SK-N-SH (cell line): Measurements from ENCODE around the gene IKZF1. TPM values are rescaled to one million over a fixed set of nuclear protein-coding genes. Genes with fewer than 3 reads are reported as not detected.
A peak's percentile ranks its signal among the peaks of the same experiment; 100 is the strongest.

ENCODE experiments used
- CTCF ChIA-PET: fragments of 300-600, 350-600 bp; formaldehyde crosslinking; extraction: SDS; loops from one replicate; lab custom pipeline; 2021; lab: Yijun Ruan, JAX
- POLR2A ChIA-PET: fragments of 350-600 bp; sonication (Branson Sonifier 250); formaldehyde crosslinking; extraction: SDS; loops from one replicate; lab custom pipeline; 2020; ENCODE audit warnings: antibody characterized with exemption, inconsistent platforms; lab: Yijun Ruan, JAX
- DNase-seq: peaks from one replicate; pipeline ENCODE4 v3.0.0; 2012
- H2AFZ ChIP-seq: fragments of 200-600 bp; sonication (generic); 2 replicates; pipeline ENCODE4 v1.8.1; 2016; ENCODE audit warnings: antibody characterized with exemption, mild to moderate bottlenecking, low read depth
- H3F3A ChIP-seq: fragments of 200-600 bp; sonication (generic); replicated peaks from 2 replicates; pipeline ENCODE3; 2016; ENCODE audit warnings: antibody characterized with exemption, mild to moderate bottlenecking; ENCODE audit not compliant: insufficient read depth
- H3K27ac ChIP-seq, 2 experiments: fragments of 200-500 bp in 1 of 2; fragments of 200-600 bp in 1 of 2; sonication (Bioruptor generic) in 1 of 2; sonication (generic), shearing (Covaris generic) in 1 of 2; 2 replicates each; pipeline versions ENCODE4 v1.5.1 to v1.6.1; 2014 to 2016; ENCODE audit warnings: low read depth in 2 of 2, inconsistent platforms in 1 of 2, low read length in 1 of 2, mild to moderate bottlenecking in 1 of 2, mixed read lengths in 1 of 2
- H3K27me3 ChIP-seq: fragments of 200-600 bp; sonication (generic), shearing (Covaris generic); 2 replicates; pipeline ENCODE4 v1.6.1; 2016; ENCODE audit warnings: mixed run types; ENCODE audit not compliant: insufficient read depth
- H3K36me3 ChIP-seq, 2 experiments: fragments of 200-500 bp in 1 of 2; fragments of 200-600 bp in 1 of 2; sonication (Bioruptor generic) in 1 of 2; sonication (generic) in 1 of 2; replicated peaks in 1 of 2; 2 replicates each; pipeline versions ENCODE3 to v1.5.1; 2014 to 2016; ENCODE audit warnings: low read length in 1 of 2, mild to moderate bottlenecking in 1 of 2; ENCODE audit not compliant: insufficient read depth in 2 of 2, control insufficient read depth in 1 of 2
- H3K4me1 ChIP-seq, 2 experiments: fragments of 200-500 bp in 1 of 2; fragments of 200-600 bp in 1 of 2; sonication (Bioruptor generic) in 1 of 2; sonication (generic), shearing (Covaris generic) in 1 of 2; 2 replicates each; pipeline versions ENCODE4 v1.5.1 to v1.6.1; 2014 to 2016; ENCODE audit warnings: low read depth in 1 of 2, low read length in 1 of 2, mixed run types in 1 of 2; ENCODE audit not compliant: insufficient read depth in 2 of 2, control insufficient read depth in 1 of 2
- H3K4me2 ChIP-seq: fragments of 200-600 bp; sonication (generic), shearing (Covaris generic); 2 replicates; pipeline ENCODE4 v1.6.1; 2017; ENCODE audit warnings: mixed run types
- H3K4me3 ChIP-seq, 2 experiments: fragments of 200-500 bp in 1 of 2; fragments of 200-600 bp in 1 of 2; sonication (Bioruptor generic) in 1 of 2; sonication (generic), shearing (Covaris generic) in 1 of 2; 2 replicates each; pipeline versions ENCODE4 v1.5.1 to v1.8.1; 2014 to 2016; ENCODE audit warnings: low read depth in 2 of 2, inconsistent platforms in 1 of 2, low read length in 1 of 2, mild to moderate bottlenecking in 1 of 2, mixed read lengths in 1 of 2, moderate library complexity in 1 of 2
- H3K79me2 ChIP-seq: fragments of 200-600 bp; sonication (generic); 2 replicates; pipeline ENCODE4 v1.8.1; 2017; ENCODE audit warnings: mild to moderate bottlenecking; ENCODE audit not compliant: insufficient read depth
- H3K9ac ChIP-seq: fragments of 200-600 bp; sonication (generic); 2 replicates; pipeline ENCODE4 v1.6.1; 2017; ENCODE audit warnings: mixed run types
- H3K9me2 ChIP-seq: fragments of 200-600 bp; sonication (generic); 2 replicates; pipeline ENCODE4 v1.6.1; 2017; ENCODE audit warnings: mixed run types
- H3K9me3 ChIP-seq: fragments of 200-600 bp; sonication (generic); 2 replicates; pipeline ENCODE4 v1.6.1; 2017; ENCODE audit warnings: mixed run types, mild to moderate bottlenecking, moderate library complexity
- H4K20me1 ChIP-seq: fragments of 200-600 bp; sonication (generic); 2 replicates; pipeline ENCODE4 v1.6.1; 2017; ENCODE audit warnings: mild to moderate bottlenecking, mixed run types; ENCODE audit not compliant: insufficient read depth
- CHD2 ChIP-seq: fragments of 150-350 bp; IDR thresholded peaks from 2 replicates; pipeline ENCODE4 v1.6.1; 2018; ENCODE audit warnings: low read length; ENCODE audit not compliant: partially characterized antibody
- EP300 ChIP-seq, 2 experiments: IDR thresholded peaks; 2 replicates each; pipeline versions ENCODE4 v1.4.0 to v1.6.1; 2012; ENCODE audit warnings: borderline replicate concordance in 1 of 2, low read depth in 1 of 2, low read length in 1 of 2
- EZH2phosphoT487 ChIP-seq: fragments of 200-600 bp; sonication (generic); IDR thresholded peaks from 2 replicates; pipeline ENCODE4 v1.6.1; 2017; ENCODE audit warnings: low read depth, mixed run types, mild to moderate bottlenecking, antibody characterized with exemption, moderate library complexity, borderline replicate concordance
- FOXJ3 ChIP-seq: sonication (generic); formaldehyde crosslinking; IDR thresholded peaks from 2 replicates; pipeline ENCODE4 v1.5.1; 2020; ENCODE audit warnings: mild to moderate bottlenecking, missing genetic modification reagents
- GATA2 ChIP-seq: sonication (generic); formaldehyde crosslinking; IDR thresholded peaks from 2 replicates; pipeline ENCODE4 v1.5.0; 2020; ENCODE audit warnings: mild to moderate bottlenecking, missing genetic modification reagents
- IRF3 ChIP-seq: fragments of 150-350 bp; IDR thresholded peaks from 2 replicates; pipeline ENCODE4 v1.6.1; 2016; ENCODE audit warnings: mild to moderate bottlenecking, low read depth, low read length
- POLR2AphosphoS5 ChIP-seq: IDR thresholded peaks from 2 replicates; pipeline ENCODE4 v1.6.1; 2012; ENCODE audit warnings: low read depth, low read length
- RAD21 ChIP-seq: IDR thresholded peaks from 2 replicates; pipeline ENCODE4 v1.6.1; 2012; ENCODE audit warnings: mild to moderate bottlenecking, low read length
- RCOR1 ChIP-seq: fragments of 150-350 bp; IDR thresholded peaks from 2 replicates; pipeline ENCODE4 v1.6.1; 2017; ENCODE audit warnings: antibody characterized with exemption, low read length
- TCF12 ChIP-seq: IDR thresholded peaks from 2 replicates; pipeline ENCODE4 v1.4.0; 2012
- USF2 ChIP-seq: fragments of 150-350 bp; IDR thresholded peaks from 2 replicates; pipeline ENCODE4 v1.6.1; 2017; ENCODE audit warnings: antibody characterized with exemption, low read length, low read depth, borderline replicate concordance
- YY1 ChIP-seq: IDR thresholded peaks from 2 replicates; pipeline ENCODE4 v1.4.0; 2012; ENCODE audit warnings: low read depth, mild to moderate bottlenecking
- WGBS: methylation state at CpG from one replicate; pipeline ENCODE4 v1.1.6; 2017; ENCODE audit warnings: low lambda C conversion rate; 5-methylcytosine and 5-hydroxymethylcytosine counted together
- polyA plus RNA-seq, 3 experiments: library from polyadenylated mRNA; depleted of rRNA; stranded (reverse); fragments of >200 nt; gene quantifications; 2 replicates each; pipeline ENCODE4 v1.2.3, GENCODE V29; 2012
- TF ChIP-seq, protein P1 (sequence below): fragments of 200-600 bp; sonication (generic); IDR thresholded peaks from 2 replicates; pipeline ENCODE4 v1.6.1; 2017; ENCODE audit warnings: antibody characterized with exemption, mild to moderate bottlenecking, moderate library complexity
- TF ChIP-seq, protein P2 (sequence below): IDR thresholded peaks from 2 replicates; pipeline ENCODE4; 2012

Gene IKZF1
- polyA plus RNA-seq, 1 of the 3 experiments (the other 2 are of a cell fraction) = not detected

GRCh38 chr7:50333221-50333651 is 28.7 kb downstream of the IKZF1 start:
- H3K4me3 ChIP-seq = peak overlapping the region in 1 of 2 experiments; percentile 30; a peak in 2 of 4 replicates
- WGBS = 11% methylated on average over 9 of the region's 9 CpGs
- no peak overlapping the region for H3K9ac ChIP-seq
- H3K4me1 ChIP-seq = peaks cover 5 to 19% of the 10 kb centered on the region in 2 experiments; a peak in 2 of 4 replicates
- H3K4me2 ChIP-seq = 0 out of 2 replicates have a peak overlapping the region, but pooled peaks have one; percentile 23
- no peaks in the 10 kb centered on the region for H3K9me2 ChIP-seq
- H4K20me1 ChIP-seq = no peaks in the 10 kb centered on the region
- no peak overlapping the region for H3K27ac ChIP-seq
- no peaks in the 10 kb centered on the region for H3K36me3 ChIP-seq
- no peaks in the 10 kb centered on the region for H3K79me2 ChIP-seq
- no peaks in the 10 kb centered on the region for H3K9me3 ChIP-seq
- ChIA-PET CTCF (interaction anchor here (0.5 to 1.6 kb wide), 4 partner anchors 12 to 177 kb away, joined by 3 to 6 read pairs (median 4); no protein-coding TSS in a partner anchor), POLR2A (no interaction called here)
- peak; percentile 69 for DNase-seq
- H3K27me3 ChIP-seq = no peaks in the 10 kb centered on the region; the same call in 1 of the 2 replicates
- no peaks in the 10 kb centered on the region for H3F3A ChIP-seq
- TF ChIP-seq EP300 (IDR thresholded peaks at IDR 0.05; ENCODE audit: borderline replicate concordance in 1 of 2, low read depth in 1 of 2, low read length in 1 of 2) (peak in 1 of 2 experiments; percentile 94; a peak in 2 of 4 replicates), IRF3 (no peak), RAD21 (peak; percentile 30; the same call in 1 of the 2 replicates), GATA2 (peak; percentile 96), CHD2 (peak; percentile 90), RCOR1 (peak; percentile 97), FOXJ3 (CRISPR knock-in tag) (peak; percentile 80)
- TF ChIP-seq, protein P1, sequence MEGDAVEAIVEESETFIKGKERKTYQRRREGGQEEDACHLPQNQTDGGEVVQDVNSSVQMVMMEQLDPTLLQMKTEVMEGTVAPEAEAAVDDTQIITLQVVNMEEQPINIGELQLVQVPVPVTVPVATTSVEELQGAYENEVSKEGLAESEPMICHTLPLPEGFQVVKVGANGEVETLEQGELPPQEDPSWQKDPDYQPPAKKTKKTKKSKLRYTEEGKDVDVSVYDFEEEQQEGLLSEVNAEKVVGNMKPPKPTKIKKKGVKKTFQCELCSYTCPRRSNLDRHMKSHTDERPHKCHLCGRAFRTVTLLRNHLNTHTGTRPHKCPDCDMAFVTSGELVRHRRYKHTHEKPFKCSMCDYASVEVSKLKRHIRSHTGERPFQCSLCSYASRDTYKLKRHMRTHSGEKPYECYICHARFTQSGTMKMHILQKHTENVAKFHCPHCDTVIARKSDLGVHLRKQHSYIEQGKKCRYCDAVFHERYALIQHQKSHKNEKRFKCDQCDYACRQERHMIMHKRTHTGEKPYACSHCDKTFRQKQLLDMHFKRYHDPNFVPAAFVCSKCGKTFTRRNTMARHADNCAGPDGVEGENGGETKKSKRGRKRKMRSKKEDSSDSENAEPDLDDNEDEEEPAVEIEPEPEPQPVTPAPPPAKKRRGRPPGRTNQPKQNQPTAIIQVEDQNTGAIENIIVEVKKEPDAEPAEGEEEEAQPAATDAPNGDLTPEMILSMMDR = no peak
- TF ChIP-seq, all 33 proteins: peak for 6
- no peak overlapping the region for H2AFZ ChIP-seq

GRCh38 chr7:50334341-50334994 is 30.0 kb downstream of the IKZF1 start:
- H3K27me3 ChIP-seq = no peaks in the 10 kb centered on the region; the same call in 1 of the 2 replicates
- no peaks in the 10 kb centered on the region for H3K36me3 ChIP-seq
- H3K4me3 ChIP-seq = no peak overlapping the region
- H3F3A ChIP-seq = no peaks in the 10 kb centered on the region
- no peaks in the 10 kb centered on the region for H4K20me1 ChIP-seq
- no peak for TF ChIP-seq POLR2AphosphoS5
- TF ChIP-seq, protein P2, sequence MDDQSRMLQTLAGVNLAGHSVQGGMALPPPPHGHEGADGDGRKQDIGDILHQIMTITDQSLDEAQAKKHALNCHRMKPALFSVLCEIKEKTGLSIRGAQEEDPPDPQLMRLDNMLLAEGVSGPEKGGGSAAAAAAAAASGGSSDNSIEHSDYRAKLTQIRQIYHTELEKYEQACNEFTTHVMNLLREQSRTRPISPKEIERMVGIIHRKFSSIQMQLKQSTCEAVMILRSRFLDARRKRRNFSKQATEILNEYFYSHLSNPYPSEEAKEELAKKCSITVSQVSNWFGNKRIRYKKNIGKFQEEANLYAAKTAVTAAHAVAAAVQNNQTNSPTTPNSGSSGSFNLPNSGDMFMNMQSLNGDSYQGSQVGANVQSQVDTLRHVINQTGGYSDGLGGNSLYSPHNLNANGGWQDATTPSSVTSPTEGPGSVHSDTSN = no peak
- TF ChIP-seq YY1 = no peak
- TF ChIP-seq EZH2phosphoT487 = no peak
- no peak for TF ChIP-seq CHD2
- TF ChIP-seq TCF12 = no peak
- no peak for TF ChIP-seq USF2
- H3K9me3 ChIP-seq = no peaks in the 10 kb centered on the region; the same call in 1 of the 2 replicates
- H3K9me2 ChIP-seq = no peaks in the 10 kb centered on the region
- no peak overlapping the region for H2AFZ ChIP-seq
- H3K4me1 ChIP-seq = peaks cover 5 to 19% of the 10 kb centered on the region in 2 experiments; a peak in 2 of 4 replicates
- no peak overlapping the region for H3K9ac ChIP-seq
- POLR2A ChIA-PET = no interaction called here
- CTCF ChIA-PET = no interaction called here
- no peak overlapping the region for H3K4me2 ChIP-seq
- H3K79me2 ChIP-seq = no peaks in the 10 kb centered on the region
- no peak for DNase-seq
- 73% methylated on average over 1 of the region's 1 CpG for WGBS
- no peak overlapping the region for H3K27ac ChIP-seq
